ENCODE results near the gene GRIP2. TPM values are rescaled to one million over a fixed set of nuclear protein-coding genes. Genes with fewer than 3 reads are reported as not detected.

The GRIP2 gene
- polyA plus RNA-seq, 3 donors from 2014 or later, result not detected

DNA sequence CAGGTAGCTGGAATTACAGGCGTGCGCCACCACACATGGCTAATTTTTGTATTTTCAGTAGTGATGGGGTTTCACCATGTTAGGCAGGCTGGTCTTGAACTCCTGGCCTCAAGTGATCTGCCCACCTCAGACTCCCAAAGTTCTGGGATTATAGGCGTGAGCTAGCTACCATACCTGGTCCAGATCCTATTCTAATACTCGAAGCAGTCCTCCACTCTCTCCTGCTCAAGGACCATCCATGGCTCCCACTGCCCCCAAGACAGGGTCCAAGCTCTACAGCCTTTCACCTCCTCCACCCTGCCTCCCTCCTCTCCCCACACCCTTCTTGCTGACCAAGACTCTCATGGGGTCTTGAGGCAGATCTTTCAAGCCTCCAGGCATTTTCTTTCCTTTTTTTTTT lies 12.6 kb upstream of the GRIP2 start:
- Mint-ChIP-seq H3K27ac (no peak overlapping the region), H3K36me3 (peaks cover 0 to 3% (median 0%) of the 10 kb centered on the region in 3 donors), H3K4me3 (no peak overlapping the region), H3K27me3 (ENCODE audit: low read depth in 3 of 3) (peaks cover 4 to 14% (median 10%) of the 10 kb centered on the region in 3 donors), H3K4me1 (no peaks in the 10 kb centered on the region), H3K9me3 (no peaks in the 10 kb centered on the region)
- DNase-seq, result no peak

DNA sequence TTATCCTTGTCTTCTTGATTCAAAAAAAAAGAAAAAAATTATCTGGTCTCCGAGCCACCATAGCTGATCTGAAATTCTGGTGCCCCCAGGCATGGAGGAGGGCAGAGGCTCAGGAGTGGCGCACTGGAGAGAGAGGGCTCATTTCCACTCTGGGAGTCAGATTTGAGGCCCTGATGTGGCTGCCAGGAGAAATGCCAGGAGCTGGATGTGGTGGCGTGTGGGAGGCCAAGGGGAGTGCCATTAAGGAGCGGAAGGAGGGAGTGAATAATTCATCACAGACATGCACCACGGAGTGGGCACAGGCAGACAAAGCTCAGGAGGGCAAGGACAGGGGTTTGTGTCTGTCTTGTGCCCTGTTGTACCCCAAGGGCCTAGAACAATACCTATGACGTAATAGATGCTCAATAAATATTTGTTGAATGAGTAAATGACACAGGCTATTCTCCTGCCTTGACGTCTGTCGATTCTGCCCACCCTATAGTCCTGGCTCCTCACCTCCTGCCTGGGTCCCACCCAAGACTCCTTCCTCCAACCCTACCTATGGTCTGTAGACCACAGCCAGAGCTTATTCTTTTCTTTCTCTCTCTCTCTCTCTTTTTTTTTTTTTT lies 12.0 kb upstream of the GRIP2 start:
- H3K4me1 Mint-ChIP-seq, result no peaks in the 10 kb centered on the region
- peaks cover 4 to 14% (median 11%) of the 10 kb centered on the region in 3 donors for H3K27me3 Mint-ChIP-seq (ENCODE audit: low read depth in 3 of 3)
- H3K36me3 Mint-ChIP-seq, result peaks cover 0 to 3% (median 0%) of the 10 kb centered on the region in 3 donors
- H3K27ac Mint-ChIP-seq, result no peak overlapping the region
- no peaks in the 10 kb centered on the region for H3K9me3 Mint-ChIP-seq
- no peak for DNase-seq
- no peak overlapping the region for H3K4me3 Mint-ChIP-seq

DNA sequence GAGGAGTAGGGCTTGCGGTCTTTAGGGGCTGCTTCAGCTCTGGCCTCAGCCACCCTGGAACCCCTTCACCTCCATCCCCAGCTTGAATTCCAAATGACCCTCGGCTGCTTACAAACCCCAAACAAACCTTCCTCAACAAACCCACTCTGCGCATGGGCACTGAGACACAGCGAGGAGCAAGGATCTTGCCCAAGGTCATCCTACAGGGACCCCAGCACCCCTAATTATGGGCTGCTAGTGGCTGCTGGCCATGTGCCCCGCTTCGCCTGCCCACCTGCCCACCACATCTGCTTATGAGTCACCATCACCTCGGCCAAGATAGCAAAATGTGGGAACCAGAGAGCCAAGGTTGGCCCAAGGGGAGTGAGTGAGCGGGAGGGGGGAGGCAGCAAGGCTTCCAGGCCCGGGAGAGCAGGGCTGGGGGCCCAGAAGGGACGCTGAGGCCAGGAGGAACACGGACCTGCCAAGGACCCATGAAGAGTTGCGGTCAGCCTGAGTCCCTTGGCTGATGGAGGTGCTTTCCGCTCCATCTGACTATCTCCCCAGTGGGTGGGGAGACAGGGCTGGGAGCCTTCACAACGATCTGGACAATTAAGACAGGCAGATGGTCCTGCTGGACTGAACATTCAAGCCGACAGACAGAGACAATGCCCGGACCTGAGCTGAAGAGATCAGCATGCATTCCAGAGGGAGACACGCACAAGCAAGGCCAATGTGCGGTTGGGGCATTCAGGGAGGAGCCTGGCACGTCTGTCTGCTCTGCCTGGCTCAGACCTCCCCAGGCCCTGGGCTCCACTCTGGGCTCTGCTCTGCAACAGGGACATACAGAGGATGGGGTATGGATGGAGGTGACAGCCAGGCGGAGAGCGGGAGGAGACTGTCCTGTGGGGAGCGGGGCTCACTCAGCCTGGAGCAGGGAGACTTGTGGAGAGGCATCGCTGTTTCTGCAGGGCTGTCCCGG lies 10.8 kb upstream of the GRIP2 start:
- Mint-ChIP-seq H3K9me3 (no peaks in the 10 kb centered on the region), H3K4me3 (no peak overlapping the region), H3K4me1 (no peaks in the 10 kb centered on the region), H3K27ac (no peak overlapping the region), H3K36me3 (peaks cover 0 to 3% (median 0%) of the 10 kb centered on the region in 3 donors), H3K27me3 (ENCODE audit: low read depth in 3 of 3) (peaks cover 4 to 11% (median 9%) of the 10 kb centered on the region in 3 donors)
- DNase-seq, result no peak

DNA sequence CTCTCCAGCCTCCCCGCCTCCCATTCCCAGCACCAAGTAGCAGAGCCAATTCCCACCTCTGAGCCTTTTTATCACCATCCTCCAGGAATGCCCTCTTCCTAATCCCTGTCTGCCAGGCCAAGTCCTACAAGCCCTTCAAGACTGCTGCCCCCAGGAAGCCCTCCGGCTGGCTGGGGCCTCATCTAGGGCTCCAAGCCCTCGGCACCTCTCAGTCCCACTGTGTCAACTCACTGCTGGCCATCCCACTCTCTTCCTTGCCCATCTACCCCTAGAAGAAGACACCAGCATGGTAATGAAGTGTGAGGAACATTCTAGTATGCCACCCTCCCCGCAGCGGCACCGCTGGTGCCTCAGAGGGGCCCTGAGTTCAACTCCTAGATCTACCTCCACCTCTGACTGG lies 10.0 kb upstream of the GRIP2 start:
- Mint-ChIP-seq H3K4me1 (no peaks in the 10 kb centered on the region), H3K27ac (no peak overlapping the region), H3K4me3 (no peak overlapping the region), H3K27me3 (ENCODE audit: low read depth in 3 of 3) (peaks cover 7 to 11% (median 9%) of the 10 kb centered on the region in 3 donors), H3K9me3 (no peaks in the 10 kb centered on the region), H3K36me3 (no peaks in the 10 kb centered on the region)
- DNase-seq, result no peak

DNA sequence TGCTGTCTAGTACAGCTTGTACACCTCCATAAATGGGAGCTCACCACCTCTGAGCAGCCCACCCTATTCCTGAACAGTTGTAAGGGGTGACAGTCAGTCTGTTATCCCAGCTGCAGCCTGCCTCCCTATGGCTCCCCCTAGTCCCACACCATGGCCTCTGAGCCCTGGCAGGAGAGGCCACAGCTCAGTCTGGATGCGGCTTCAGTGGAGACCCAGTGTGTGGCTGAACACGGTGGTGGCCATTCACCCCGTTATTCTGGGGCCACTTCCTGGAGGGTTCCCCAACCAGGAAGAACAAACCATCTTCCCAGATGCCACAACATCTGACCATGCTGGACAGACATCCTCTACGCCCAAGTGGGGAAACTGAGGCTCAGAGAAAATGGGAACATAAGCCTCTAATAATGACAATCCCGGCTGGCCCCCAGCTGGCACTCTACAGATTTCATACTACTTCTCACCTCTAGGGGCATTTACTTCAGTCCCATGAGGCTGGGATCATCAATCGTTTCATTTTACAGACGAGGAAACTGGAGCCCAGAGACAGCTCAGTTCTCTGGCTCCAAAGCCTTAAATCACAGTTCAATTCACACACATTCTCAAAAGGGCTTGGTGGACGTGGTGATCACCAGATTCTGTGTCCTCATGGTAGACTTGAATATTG lies 9.2 kb upstream of the GRIP2 start:
- Mint-ChIP-seq H3K27me3 (ENCODE audit: low read depth in 3 of 3) (peaks cover 7 to 11% (median 9%) of the 10 kb centered on the region in 3 donors), H3K27ac (no peak overlapping the region), H3K9me3 (no peaks in the 10 kb centered on the region), H3K4me1 (no peaks in the 10 kb centered on the region), H3K36me3 (no peaks in the 10 kb centered on the region), H3K4me3 (no peak overlapping the region)
- DNase-seq, result no peak

DNA sequence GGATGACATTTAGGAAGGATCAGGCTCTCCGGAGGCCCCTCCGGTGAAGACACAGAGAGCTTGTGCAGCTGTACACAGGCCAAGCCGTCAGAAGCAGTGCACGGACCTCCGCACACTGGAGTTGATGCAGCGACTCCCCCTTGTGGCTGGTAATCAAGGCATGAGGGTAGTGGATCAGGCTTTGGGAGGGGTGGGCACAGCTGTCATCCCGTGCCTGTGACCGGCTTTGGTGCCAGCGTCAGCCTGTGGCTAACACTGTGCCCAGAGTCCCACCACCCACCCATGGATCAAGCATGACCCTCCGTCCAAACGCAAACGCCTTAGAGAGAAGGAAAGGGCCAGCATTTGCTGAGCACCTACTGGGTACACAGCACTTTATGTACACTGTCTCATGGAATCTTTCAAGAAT lies 8.2 kb upstream of the GRIP2 start:
- Mint-ChIP-seq H3K4me3 (no peak overlapping the region), H3K9me3 (no peaks in the 10 kb centered on the region), H3K36me3 (no peaks in the 10 kb centered on the region), H3K27ac (no peak overlapping the region), H3K4me1 (no peaks in the 10 kb centered on the region), H3K27me3 (ENCODE audit: low read depth in 3 of 3) (peaks cover 7 to 9% (median 8%) of the 10 kb centered on the region in 3 donors)
- DNase-seq, result peak in 1 of 3 donors; percentile 17

DNA sequence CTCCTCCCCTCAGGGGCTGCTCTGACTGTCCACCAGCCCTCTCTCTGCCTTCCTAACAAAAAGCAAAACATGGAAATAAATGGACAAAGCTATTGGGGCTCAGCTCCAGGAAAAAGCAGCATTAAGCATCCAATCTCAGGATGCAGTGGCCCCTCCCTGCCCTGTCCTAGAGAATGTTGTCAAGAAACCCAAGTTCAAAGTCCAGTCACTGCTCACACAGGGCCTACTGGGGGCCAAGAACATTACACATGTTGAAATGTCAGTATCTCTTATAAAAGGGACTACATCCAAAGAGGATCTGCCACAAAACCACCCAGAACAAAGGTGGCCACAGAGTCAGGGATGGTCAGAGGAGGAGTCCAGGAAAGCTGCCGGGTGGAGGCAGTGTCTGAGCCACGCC lies 7.6 kb upstream of the GRIP2 start:
- Mint-ChIP-seq H3K27me3 (ENCODE audit: low read depth in 3 of 3) (peaks cover 3 to 6% (median 6%) of the 10 kb centered on the region in 3 donors), H3K36me3 (no peaks in the 10 kb centered on the region), H3K27ac (no peak overlapping the region), H3K9me3 (no peaks in the 10 kb centered on the region), H3K4me3 (no peak overlapping the region), H3K4me1 (no peaks in the 10 kb centered on the region)
- no peak for DNase-seq

DNA sequence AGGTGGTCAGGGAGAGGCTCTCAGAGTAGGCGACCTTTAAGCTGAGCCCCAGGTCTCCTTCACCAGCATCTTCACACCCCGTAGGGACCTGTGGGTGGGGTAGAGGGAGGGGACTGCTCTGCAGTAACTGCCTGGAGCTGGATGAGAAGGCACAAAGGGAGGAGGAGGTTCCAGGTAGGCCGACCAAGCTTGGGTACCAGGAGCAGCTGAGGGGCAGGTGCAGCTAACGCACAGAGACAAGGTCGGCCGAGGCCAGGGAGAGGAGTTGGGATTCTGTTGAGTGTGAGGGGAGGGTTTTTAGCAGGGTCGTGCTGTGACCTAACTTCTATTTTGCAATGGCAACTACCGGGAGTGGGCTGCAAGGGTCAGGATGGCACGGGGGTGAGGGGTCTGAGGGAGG lies 5.9 kb upstream of the GRIP2 start:
- H3K4me1 Mint-ChIP-seq, result no peaks in the 10 kb centered on the region
- no peaks in the 10 kb centered on the region for H3K36me3 Mint-ChIP-seq
- DNase-seq, result no peak
- H3K9me3 Mint-ChIP-seq, result no peaks in the 10 kb centered on the region
- no peak overlapping the region for H3K4me3 Mint-ChIP-seq
- peak overlapping the region in 1 of 6 donors; percentile 48 for H3K27ac Mint-ChIP-seq
- peaks cover 4 to 6% (median 6%) of the 10 kb centered on the region in 3 donors for H3K27me3 Mint-ChIP-seq (ENCODE audit: low read depth in 3 of 3)

DNA sequence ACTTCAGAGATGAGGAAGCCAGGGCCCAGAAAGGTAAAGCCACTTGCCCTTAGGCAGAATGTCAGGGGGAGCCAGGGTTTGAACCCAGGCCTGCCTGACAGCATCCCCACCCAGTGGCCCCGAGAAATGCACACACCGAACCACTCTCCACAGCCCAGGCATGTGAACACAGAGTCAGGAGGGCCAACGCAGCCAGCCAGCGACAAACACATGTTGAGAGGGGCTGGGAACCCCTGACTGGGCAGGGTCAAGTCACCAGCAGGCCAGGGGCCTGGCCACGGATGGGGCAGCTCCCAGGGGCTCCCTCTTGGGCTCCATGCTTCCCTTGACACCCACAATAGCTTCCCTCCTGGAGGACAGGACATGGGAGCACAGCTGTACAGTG lies 5.1 kb upstream of the GRIP2 start:
- no peaks in the 10 kb centered on the region for H3K9me3 Mint-ChIP-seq
- no peak overlapping the region for H3K27ac Mint-ChIP-seq
- H3K4me1 Mint-ChIP-seq, result no peaks in the 10 kb centered on the region
- H3K36me3 Mint-ChIP-seq, result no peaks in the 10 kb centered on the region
- H3K27me3 Mint-ChIP-seq (ENCODE audit: low read depth in 3 of 3), result peaks cover 4 to 6% (median 6%) of the 10 kb centered on the region in 3 donors
- DNase-seq, result no peak
- H3K4me3 Mint-ChIP-seq, result no peak overlapping the region

DNA sequence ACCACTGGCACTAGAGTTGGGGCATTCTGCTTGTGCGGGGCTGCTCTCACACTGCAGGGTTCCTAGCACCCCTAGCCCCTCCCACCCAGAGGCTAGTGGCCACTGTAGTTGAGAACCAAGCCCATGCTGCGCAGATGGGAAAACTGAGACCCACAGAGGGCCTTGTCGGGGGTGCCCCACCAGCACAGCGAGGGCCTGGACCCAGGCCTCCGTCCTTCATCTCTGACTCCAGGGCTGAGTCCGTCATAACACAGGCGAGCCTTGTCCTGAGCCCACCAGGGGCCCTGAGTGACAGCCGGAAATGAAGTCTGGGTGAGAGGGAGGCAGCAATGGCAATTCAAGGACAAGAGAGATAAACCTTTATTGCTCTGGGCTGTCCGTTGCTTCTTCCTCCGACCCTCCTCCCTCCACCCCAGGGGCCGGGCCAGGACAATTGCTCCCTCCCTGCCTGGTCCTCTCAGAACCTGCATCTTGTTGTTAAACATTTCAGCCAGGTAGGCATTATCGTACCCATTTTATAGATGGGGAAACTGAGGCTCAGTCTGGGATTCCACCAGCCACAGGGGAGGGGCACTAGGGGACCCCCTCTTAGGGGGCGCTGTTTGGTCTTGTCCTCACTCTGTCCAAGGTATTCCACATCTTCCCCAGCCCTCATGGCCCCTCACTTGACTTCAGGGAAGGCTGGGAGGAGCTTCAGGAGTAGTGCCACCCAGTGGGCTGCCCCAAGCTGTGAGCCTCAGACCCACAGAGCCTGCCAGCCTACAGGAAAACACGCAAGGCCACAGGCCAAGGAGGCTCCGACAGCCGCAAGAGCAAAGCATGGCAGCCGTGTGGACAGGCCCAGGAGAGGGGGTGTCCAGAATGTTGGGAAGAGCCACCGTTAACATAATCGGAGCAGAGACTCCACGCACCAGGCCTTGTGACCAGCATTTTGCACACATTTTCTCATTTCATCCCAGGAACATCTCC lies 4.4 kb upstream of the GRIP2 start:
- DNase-seq, result no peak
- no peak overlapping the region for H3K4me3 Mint-ChIP-seq
- no peak overlapping the region for H3K27ac Mint-ChIP-seq
- no peaks in the 10 kb centered on the region for H3K36me3 Mint-ChIP-seq
- H3K4me1 Mint-ChIP-seq, result no peaks in the 10 kb centered on the region
- H3K27me3 Mint-ChIP-seq (ENCODE audit: low read depth in 3 of 3), result peaks cover 2 to 6% (median 6%) of the 10 kb centered on the region in 3 donors
- no peaks in the 10 kb centered on the region for H3K9me3 Mint-ChIP-seq

DNA sequence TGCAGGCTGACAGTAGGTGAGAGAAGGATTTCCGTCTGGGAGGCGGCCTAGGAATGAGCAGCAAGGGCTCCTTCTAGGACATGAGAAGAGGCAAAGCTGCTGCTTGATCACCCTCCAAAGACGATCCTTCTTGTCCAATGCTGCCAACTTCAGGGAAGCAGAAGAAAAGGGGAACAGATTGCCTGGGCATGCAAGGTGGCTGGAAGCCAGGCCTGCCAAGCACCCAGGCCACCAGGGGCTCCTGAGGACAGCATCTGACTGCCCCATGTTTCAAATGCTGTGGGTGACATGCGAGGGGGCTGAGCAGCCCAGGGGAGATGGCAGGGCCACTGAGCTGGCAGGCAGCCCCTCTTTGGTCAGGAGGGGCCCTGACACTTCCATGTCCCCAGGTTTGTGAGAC lies 3.3 kb upstream of the GRIP2 start:
- H3K4me3 Mint-ChIP-seq, result no peak overlapping the region
- H3K27ac Mint-ChIP-seq, result no peak overlapping the region
- no peaks in the 10 kb centered on the region for H3K9me3 Mint-ChIP-seq
- H3K4me1 Mint-ChIP-seq, result no peaks in the 10 kb centered on the region
- no peak for DNase-seq
- H3K36me3 Mint-ChIP-seq, result no peaks in the 10 kb centered on the region
- peaks cover 2 to 6% (median 6%) of the 10 kb centered on the region in 3 donors for H3K27me3 Mint-ChIP-seq (ENCODE audit: low read depth in 3 of 3)

DNA sequence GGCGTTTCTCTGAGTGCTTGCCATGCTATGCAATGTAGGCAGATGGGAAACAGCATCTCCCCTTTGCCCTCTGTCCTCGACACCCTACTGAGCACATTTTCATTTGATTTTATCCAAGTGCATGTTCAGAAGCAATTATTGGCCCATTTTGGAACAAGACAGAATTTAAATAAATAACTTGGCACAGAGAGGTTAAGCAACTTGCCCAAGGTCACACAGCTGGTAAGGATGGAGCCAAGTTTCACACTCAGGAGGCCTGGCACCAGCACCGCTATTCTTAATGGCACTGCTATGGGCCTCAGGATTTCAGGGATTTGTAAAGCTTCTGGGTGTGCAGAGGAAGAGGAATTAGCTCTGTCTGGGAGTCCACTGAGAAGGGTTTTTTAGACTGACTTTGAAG lies 2.5 kb upstream of the GRIP2 start:
- Mint-ChIP-seq H3K27ac (no peak overlapping the region), H3K27me3 (ENCODE audit: low read depth in 3 of 3) (peaks cover 2 to 6% (median 3%) of the 10 kb centered on the region in 3 donors), H3K4me3 (no peak overlapping the region), H3K36me3 (no peaks in the 10 kb centered on the region), H3K9me3 (no peaks in the 10 kb centered on the region), H3K4me1 (no peaks in the 10 kb centered on the region)
- no peak for DNase-seq

DNA sequence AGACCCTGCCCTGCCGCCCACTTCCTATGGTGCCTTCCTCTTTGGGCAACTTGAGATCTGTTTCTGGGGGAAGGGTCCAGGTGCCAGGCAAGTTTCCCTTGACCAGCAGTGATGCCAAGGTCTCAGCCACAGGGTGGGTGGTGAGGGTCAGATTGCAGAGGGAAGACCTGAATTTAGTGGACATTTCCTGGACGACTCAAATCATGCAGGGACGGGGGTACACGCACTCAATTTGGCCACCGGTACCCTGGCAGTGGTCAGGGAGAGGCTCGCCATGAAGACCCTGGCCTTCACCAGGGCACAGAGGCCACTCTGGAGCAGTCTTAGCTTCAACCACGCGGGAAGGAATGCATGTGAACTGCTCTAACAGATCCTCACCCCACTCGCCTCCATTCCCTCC lies 1.5 kb upstream of the GRIP2 start:
- H3K4me1 Mint-ChIP-seq, result no peaks in the 10 kb centered on the region
- peaks cover 1 to 6% (median 2%) of the 10 kb centered on the region in 3 donors for H3K27me3 Mint-ChIP-seq (ENCODE audit: low read depth in 3 of 3)

More for the DNA sequence above, 1.5 kb upstream of the GRIP2 start:
- Mint-ChIP-seq H3K36me3 (no peaks in the 10 kb centered on the region), H3K9me3 (no peaks in the 10 kb centered on the region), H3K27ac (no peak overlapping the region), H3K4me3 (no peak overlapping the region)
- no peak for DNase-seq
